ENCODE results near the gene CSNK1D.

DNA sequence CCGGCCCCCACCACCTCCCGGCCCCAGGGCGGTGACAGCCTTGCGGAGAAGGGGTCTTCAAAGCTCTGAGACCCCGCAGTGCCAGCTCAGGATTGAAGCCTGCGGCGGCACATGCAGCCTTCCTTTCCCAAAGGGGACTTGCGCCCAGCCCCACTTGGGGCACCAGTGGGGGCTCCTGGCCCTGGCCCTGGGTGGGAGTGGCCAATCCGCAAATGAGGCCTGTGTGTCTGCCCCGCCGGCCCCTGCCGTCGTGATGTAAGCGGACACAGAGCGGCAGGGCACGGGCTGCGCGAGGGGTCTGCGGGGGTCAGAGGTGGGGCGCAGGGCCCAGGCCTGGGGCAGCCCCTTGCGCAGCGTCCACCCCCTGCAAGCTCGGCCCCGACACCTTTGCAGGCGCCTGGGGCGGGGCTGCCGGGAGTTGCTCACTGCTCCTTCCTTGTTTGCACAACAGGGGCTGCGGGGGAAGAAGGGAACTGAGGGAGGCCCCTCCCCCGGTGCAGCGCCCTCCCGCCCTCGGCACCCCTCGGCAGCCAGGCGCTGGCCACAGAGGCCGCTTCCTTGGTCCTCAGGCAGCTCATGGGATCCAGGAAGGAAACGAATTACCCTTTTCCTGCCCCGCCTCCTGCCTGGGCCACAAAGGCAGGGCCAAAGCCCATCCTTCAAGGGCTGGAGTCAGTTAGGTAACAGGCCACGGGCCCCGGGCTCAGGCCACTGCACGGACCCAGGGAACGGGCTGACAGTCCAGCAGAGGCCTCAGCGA, 41.8 kb downstream of the CSNK1D start:
- TF ChIP-seq, protein P1, sequence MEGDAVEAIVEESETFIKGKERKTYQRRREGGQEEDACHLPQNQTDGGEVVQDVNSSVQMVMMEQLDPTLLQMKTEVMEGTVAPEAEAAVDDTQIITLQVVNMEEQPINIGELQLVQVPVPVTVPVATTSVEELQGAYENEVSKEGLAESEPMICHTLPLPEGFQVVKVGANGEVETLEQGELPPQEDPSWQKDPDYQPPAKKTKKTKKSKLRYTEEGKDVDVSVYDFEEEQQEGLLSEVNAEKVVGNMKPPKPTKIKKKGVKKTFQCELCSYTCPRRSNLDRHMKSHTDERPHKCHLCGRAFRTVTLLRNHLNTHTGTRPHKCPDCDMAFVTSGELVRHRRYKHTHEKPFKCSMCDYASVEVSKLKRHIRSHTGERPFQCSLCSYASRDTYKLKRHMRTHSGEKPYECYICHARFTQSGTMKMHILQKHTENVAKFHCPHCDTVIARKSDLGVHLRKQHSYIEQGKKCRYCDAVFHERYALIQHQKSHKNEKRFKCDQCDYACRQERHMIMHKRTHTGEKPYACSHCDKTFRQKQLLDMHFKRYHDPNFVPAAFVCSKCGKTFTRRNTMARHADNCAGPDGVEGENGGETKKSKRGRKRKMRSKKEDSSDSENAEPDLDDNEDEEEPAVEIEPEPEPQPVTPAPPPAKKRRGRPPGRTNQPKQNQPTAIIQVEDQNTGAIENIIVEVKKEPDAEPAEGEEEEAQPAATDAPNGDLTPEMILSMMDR (IDR thresholded peaks at IDR 0.05) = no peak
- TF ChIP-seq POLR2A (IDR thresholded peaks at IDR 0.05) = peak; percentile 9 to 39
